Measurements from ENCODE around the gene SPDYE6. TPM values are rescaled to one million over a fixed set of nuclear protein-coding genes. Genes with fewer than 3 reads are reported as not detected.

SPDYE6 gene
- total RNA-seq, 1 experiment from 2014 or later = not detected

GRCh38 chr7:102305414-102306268, 50.6 kb downstream of the SPDYE6 start:
- Histone ChIP-seq H3K36me3 (ENCODE audit: control insufficient read depth in 1 of 2, insufficient read depth in 2 of 2, low read length in 2 of 2) (no peaks in the 10 kb centered on the region), H3K9ac (ENCODE audit: low read length) (no peak overlapping the region), H2AFZ (ENCODE audit: low read depth, low read length, poor library complexity, severe bottlenecking) (no peak overlapping the region), H3K4me1 (ENCODE audit: control insufficient read depth in 1 of 2, insufficient read depth in 2 of 2, low read length in 2 of 2) (no peaks in the 10 kb centered on the region; a peak in 1 of 4 replicates), H3K79me2 (ENCODE audit: insufficient read depth, low read length) (no peaks in the 10 kb centered on the region), H3K9me3 (ENCODE audit: control insufficient read depth in 1 of 2, insufficient read depth in 1 of 2, low read depth in 1 of 2, low read length in 2 of 2) (no peaks in the 10 kb centered on the region), H3K4me3 (replicated peaks in 1 of 2; ENCODE audit: low read depth in 1 of 2, low read length in 2 of 2) (no peak overlapping the region), H3K27ac (ENCODE audit: low read depth, low read length) (no peak overlapping the region), H3K4me2 (ENCODE audit: low read length) (no peak overlapping the region), H4K20me1 (ENCODE audit: insufficient read depth) (no peaks in the 10 kb centered on the region), H3K9me2 (ENCODE audit: insufficient read depth) (no peaks in the 10 kb centered on the region), H3K27me3 (ENCODE audit: insufficient read depth, low read length) (no peaks in the 10 kb centered on the region)
- no peak for ATAC-seq
- ChIA-PET POLR2A (no interaction called here), RAD21 (ENCODE audit: low non-redundant PET in 1 of 2, low total read pairs in 2 of 2, uncharacterized antibody in 2 of 2, unreplicated experiment in 2 of 2) (interaction anchor here in 1 of 2 experiments (0.7 kb wide), 1 partner anchor 590 kb away, joined by 3 read pairs; no protein-coding TSS in a partner anchor), CTCF (no interaction called here)
- DNase-seq (ENCODE audit: low read depth, low spot score) = no peak
- no peak for TF ChIP-seq ELF1 (IDR thresholded peaks at IDR 0.05; ENCODE audit: borderline replicate concordance, low read depth)
- TF ChIP-seq, protein P1, sequence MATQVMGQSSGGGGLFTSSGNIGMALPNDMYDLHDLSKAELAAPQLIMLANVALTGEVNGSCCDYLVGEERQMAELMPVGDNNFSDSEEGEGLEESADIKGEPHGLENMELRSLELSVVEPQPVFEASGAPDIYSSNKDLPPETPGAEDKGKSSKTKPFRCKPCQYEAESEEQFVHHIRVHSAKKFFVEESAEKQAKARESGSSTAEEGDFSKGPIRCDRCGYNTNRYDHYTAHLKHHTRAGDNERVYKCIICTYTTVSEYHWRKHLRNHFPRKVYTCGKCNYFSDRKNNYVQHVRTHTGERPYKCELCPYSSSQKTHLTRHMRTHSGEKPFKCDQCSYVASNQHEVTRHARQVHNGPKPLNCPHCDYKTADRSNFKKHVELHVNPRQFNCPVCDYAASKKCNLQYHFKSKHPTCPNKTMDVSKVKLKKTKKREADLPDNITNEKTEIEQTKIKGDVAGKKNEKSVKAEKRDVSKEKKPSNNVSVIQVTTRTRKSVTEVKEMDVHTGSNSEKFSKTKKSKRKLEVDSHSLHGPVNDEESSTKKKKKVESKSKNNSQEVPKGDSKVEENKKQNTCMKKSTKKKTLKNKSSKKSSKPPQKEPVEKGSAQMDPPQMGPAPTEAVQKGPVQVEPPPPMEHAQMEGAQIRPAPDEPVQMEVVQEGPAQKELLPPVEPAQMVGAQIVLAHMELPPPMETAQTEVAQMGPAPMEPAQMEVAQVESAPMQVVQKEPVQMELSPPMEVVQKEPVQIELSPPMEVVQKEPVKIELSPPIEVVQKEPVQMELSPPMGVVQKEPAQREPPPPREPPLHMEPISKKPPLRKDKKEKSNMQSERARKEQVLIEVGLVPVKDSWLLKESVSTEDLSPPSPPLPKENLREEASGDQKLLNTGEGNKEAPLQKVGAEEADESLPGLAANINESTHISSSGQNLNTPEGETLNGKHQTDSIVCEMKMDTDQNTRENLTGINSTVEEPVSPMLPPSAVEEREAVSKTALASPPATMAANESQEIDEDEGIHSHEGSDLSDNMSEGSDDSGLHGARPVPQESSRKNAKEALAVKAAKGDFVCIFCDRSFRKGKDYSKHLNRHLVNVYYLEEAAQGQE (IDR thresholded peaks at IDR 0.05; ENCODE audit: low read depth) = no peak
- TF ChIP-seq FOSL1 (IDR thresholded peaks at IDR 0.05; ENCODE audit: low read depth) = no peak
- no peak for TF ChIP-seq ZNF274 (IDR thresholded peaks at IDR 0.05; ENCODE audit: low read depth, low read length)
- no peak for TF ChIP-seq EZH2 (IDR thresholded peaks at IDR 0.05)
- TF ChIP-seq, protein P2, sequence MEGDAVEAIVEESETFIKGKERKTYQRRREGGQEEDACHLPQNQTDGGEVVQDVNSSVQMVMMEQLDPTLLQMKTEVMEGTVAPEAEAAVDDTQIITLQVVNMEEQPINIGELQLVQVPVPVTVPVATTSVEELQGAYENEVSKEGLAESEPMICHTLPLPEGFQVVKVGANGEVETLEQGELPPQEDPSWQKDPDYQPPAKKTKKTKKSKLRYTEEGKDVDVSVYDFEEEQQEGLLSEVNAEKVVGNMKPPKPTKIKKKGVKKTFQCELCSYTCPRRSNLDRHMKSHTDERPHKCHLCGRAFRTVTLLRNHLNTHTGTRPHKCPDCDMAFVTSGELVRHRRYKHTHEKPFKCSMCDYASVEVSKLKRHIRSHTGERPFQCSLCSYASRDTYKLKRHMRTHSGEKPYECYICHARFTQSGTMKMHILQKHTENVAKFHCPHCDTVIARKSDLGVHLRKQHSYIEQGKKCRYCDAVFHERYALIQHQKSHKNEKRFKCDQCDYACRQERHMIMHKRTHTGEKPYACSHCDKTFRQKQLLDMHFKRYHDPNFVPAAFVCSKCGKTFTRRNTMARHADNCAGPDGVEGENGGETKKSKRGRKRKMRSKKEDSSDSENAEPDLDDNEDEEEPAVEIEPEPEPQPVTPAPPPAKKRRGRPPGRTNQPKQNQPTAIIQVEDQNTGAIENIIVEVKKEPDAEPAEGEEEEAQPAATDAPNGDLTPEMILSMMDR (IDR thresholded peaks at IDR 0.05 in 2 of 3, conservative IDR thresholded peaks at IDR 0.05 in 1 of 3; ENCODE audit: borderline replicate concordance in 1 of 3, insufficient read depth in 1 of 3, low read depth in 2 of 3, low read length in 2 of 3) = no peak
- no peak for TF ChIP-seq JUND (IDR thresholded peaks at IDR 0.05)
- TF ChIP-seq SRF (IDR thresholded peaks at IDR 0.05; ENCODE audit: low read depth) = no peak
- no peak for TF ChIP-seq TCF7L2 (IDR thresholded peaks at IDR 0.05; ENCODE audit: borderline replicate concordance, extremely low read depth, insufficient read depth, insufficient read length)
- no peak for TF ChIP-seq MAX (IDR thresholded peaks at IDR 0.05)
- TF ChIP-seq YY1 (IDR thresholded peaks at IDR 0.05; ENCODE audit: extremely low read depth, insufficient replicate concordance, low read depth, low read length) = no peak
- no peak for TF ChIP-seq RAD21 (IDR thresholded peaks at IDR 0.05; ENCODE audit: low read depth)
- TF ChIP-seq SIN3A (IDR thresholded peaks at IDR 0.05; ENCODE audit: low read depth) = no peak
- TF ChIP-seq POLR2AphosphoS5 (IDR thresholded peaks at IDR 0.05; ENCODE audit: low read depth, low read length) = no peak
- no peak for TF ChIP-seq ZFX (IDR thresholded peaks at IDR 0.05)
- intact Hi-C loops (cut with micrococcal nuclease) = no loop called here
- no TSS peak for BruUV-seq (replicated peaks)
